Mesenteric fat pad (tissue), 1 donor: Measurements from ENCODE around the gene ASTN2. TPM values are rescaled to one million over a fixed set of nuclear protein-coding genes. Genes with fewer than 3 reads are reported as not detected.
"Not testable (repeated sequence)": the region's sequence is repeated elsewhere in the genome, so short reads cannot be mapped to it uniquely, and the experiment has no call there.

Experiments
- DNase-seq: peaks from one replicate; pipeline ENCODE4 v3.0.0-alpha.2; 2020; ENCODE audit warnings: low spot score
- total RNA-seq: library from RNA; stranded (reverse); fragmentation: NEBNext Ultra II Directional; extraction: Animal tissue kit (Norgen Biotek cat#: 25700); gene quantifications from one replicate; pipeline ENCODE4 v1.2.1, GENCODE V29; 2021
- donor health status: DM: yes; HTN: yes; CAD: no.

ASTN2 gene
- total RNA-seq, 1 donor from 2014 or later = 3.1 TPM

- no peak for DNase-seq
These were observed 479.5 kb downstream of the ASTN2 start for GRCh38 chr9:116935149-116935897.

- DNase-seq = no peak
These were observed 480.7 kb downstream of the ASTN2 start for GRCh38 chr9:116934131-116934530.

DNA sequence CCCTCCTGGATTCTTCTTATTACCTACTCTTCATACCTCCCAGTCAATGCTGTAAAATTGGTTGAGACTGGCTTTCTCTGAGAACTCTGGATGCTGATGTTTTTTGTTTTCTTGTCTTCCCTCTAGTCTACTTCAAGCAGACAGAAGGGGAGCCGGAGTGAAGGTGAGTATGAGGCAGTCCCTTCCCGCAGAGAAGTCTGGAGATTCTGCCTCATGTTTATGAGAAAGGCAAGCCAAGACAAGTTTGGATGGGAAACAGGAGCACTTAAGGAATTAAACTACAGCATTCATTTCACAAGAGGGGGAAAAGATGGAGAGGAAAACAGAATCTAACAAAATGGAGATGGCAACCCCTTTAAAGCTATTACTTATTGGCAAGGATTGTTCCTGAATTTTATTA is 481.6 kb downstream of the ASTN2 start:
- DNase-seq = no peak

DNA sequence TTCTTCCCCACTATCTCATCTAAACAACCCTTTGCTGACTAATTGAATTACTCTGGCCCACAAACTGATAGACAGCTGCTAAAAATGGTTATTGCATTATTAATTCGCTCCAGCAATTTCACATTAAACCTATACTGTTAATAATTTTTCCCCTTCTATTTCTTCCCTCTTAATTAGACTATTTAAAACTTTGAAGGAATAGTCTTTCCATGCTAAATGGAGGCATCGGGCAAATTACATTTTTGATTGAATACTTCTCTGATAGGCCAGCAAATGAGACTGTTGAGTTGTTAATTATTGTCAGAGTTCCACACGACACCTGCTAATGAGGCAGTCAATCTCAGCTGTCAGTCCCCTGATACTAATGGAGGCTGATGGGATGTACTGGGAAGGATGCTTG is 485.2 kb downstream of the ASTN2 start:
- no peak for DNase-seq

GRCh38 chr9:116928884-116929283 is 486.0 kb downstream of the ASTN2 start:
- no peak for DNase-seq

DNA sequence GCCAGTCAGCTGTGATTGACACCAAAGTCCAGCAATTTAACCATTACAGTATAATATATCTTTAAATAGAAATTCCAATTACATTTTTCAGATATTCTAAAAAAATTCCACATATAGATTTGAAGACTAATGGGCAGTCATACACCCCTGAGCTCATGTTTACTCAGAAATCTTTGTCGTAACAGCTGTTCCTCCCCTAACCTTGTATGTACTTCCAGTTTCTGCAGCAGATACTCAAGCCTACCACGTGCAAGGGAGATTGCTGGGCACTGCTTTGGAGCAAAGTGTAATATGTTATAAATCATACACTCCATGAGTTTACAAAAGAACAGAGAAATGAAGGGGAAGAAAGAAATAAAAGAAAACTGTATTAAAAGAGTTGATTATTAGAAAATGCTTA is 486.6 kb downstream of the ASTN2 start:
- no peak for DNase-seq

- DNase-seq = no peak
These were observed 487.1 kb downstream of the ASTN2 start for GRCh38 chr9:116927726-116928125.

DNA sequence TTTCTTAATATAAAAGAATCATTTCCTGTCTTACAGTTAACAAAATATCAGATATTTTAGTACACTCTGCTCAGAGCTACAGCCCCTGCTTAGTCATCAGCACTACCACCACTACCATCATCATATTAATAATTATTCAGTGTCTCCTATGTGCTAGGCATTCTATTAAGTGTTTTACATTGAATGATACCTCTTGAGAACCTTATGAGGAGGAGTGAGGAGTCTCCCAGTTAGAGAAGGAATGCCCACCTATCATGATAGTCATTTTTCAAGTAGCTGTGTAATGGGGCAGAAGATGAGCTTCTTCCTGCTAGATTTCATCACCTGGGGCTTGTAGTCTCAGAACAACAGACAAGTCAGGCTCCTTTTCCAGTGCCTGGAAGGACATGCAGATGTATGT is 489.7 kb downstream of the ASTN2 start:
- no peak for DNase-seq

- no peak for DNase-seq
These were observed 490.3 kb downstream of the ASTN2 start for GRCh38 chr9:116924462-116925110.

DNA sequence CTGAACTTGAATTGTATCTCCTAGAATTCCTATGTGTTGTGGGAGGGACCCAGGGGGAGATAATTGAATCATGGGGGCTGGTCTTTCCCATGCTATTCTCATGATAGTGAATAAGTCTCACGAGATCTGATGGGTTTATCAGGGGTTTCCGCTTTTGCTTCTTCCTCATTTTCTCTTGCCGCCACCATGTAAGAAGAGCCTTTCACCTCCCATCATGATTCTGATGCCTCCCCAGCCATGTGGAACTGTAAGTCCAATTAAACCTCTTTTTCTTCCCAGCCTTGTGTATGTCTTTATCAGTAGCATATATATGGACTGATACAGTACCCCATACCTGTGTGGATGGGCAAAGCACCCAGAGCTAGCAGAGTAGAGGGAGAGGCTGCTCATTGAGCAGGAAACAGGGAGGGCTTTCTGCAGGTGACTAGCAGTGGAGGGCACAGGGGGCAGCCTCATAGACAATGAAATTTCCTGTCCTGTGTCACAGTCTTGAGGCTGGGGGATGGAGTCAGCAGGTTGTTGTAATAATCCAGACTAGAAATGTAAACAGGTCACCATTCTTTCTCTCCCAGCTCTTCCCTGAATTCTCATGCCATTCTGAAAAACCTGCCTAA is 496.9 kb downstream of the ASTN2 start:
- not testable (repeated sequence) for DNase-seq

DNA sequence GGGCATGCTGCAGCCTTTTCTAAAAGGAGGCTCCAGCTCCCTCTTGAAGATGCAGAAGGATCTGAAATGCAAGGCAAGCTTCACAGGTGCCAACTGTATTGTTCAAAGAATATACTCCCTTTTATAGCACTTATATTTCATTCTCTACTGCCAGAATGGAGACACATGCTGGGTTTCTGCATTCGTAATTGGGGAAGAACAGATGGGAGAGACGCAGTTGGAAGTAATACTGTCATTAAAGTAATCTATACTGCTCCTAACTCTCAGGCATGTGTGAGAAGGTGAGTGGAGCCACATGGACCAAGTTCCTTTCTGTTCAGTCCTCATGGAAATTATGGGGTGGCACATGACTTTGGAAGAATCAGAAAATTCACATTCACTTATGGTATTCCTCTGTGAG is 501.3 kb downstream of the ASTN2 start:
- no peak for DNase-seq

- no peak for DNase-seq
These were observed 504.7 kb downstream of the ASTN2 start for GRCh38 chr9:116910201-116910600.

DNA sequence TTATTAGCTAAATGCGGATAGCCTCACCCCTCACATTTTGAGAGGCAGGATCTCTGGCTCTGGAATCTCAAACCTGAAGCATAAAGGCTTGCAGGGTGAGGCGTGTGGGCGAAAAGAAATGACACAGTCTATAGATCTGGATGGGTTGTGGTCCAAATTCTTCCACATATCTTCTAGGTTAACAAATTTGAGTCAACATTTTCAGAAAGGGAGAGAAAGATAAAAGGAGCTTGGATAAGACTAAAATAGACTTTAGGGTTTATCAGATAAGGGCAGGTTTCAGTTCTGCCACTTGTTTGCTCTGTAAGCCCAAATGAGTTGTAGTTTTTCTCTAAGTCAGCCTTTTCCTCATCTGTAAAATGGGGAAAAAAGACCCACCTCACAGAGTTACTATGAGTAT is 506.9 kb downstream of the ASTN2 start:
- no peak for DNase-seq

GRCh38 chr9:116905171-116905588 is 509.7 kb downstream of the ASTN2 start:
- no peak for DNase-seq

- DNase-seq = no peak
These were observed 510.7 kb downstream of the ASTN2 start for GRCh38 chr9:116904165-116904564.

DNA sequence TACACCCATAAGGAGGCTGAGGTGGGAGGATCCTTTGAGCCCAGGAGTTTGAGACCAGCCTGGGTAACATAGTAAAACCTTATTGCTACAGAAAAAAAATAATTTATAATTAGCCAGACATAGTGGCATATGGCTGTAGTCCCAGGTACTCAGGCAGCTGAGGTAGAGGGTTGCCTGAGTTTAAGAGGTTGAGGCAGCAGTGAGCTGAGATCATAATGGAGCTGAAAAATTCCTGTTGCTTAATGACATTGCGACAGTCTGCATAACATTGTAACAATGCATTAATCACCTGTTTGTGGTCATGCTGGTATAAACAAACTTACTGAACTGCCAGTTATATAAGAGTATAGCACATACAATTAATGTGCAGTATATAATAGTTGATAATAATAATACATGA is 513.6 kb downstream of the ASTN2 start:
- no peak for DNase-seq

DNA sequence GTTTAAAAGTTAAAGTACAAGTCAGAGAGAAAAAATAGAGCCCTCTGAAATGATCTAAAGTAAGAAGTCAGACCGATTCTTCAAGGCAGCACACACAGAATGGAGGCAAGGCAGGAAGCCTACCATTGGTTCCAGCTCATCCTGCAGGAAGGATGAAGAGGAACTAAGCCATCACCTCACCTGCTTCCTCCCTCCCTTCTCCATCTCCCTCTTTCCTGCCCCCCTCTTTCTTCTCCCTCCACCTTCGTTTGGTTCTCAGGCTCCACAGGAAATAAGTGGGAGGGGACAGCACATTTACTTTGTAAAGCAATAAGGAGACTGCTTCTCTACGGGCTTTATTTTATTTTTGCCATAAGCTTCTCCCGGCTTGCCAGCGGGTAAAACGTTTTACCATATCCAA is 514.3 kb downstream of the ASTN2 start:
- no peak for DNase-seq

DNA sequence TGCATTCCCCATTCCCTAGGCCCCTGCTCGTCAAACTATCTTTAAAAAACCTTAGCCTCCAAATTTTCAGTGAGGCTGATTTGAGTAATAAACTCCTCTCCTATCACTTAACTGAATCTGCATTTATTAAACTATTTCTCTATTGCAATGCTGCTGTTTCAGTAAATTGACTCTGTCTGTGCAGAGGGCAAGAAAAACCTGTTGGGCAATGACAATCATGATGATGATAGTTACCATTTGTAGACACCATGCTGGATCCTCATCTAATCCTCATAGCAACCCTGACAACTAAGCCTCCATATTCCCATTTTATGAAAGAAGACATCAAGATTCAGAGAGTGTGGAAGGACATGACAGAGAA is 514.9 kb downstream of the ASTN2 start:
- no peak for DNase-seq

DNA sequence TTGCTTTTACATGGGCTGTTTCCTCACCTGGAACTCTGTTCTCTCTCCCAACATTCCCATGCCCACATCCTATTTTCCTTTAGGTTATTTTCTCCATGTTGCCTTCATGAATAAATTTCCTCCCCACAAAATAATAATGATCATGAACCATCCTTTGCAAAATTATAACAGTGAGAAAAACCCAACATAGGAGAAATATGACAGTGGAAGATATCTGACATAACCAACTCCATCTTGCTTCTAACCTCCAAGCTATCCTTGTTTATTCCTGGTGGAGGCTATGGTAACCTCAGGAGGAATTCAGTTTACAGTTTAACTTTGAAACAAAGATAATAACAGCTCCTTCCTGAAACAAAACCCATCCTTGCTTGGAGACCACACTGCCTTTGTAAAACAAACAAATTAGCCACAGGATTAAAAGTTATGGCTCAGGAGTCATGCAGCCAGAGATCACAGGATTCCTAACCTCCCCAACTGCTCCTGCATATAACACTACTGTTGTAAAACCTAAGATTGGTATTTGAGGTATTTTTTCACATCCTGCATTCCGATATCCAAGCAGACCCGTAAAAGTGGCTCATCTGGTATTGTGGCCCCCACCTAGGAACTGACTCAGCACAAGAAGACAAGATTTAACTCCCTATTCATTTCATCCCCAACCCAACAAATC is 515.4 kb downstream of the ASTN2 start:
- DNase-seq = no peak

GRCh38 chr9:116898131-116898530 is 516.7 kb downstream of the ASTN2 start:
- DNase-seq = not testable (repeated sequence)

DNA sequence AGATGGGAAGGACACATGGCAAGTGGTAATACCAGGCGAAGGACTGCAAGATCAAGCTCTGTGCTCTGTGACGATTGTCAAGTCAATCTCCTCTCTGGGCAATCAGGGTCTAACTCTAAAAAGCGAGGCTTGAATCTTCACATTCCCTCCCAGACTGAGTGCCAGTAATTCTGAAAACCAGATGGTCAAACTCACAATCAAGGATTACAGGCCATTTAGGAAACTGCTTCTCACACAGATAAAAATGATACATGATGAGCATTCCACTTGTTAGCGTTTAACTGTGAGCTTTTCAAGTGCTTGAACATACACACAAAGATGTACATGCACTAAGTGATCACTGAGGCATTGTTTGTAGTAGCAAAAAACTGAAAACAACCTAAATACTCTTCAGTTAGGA is 517.7 kb downstream of the ASTN2 start:
- no peak for DNase-seq

DNA sequence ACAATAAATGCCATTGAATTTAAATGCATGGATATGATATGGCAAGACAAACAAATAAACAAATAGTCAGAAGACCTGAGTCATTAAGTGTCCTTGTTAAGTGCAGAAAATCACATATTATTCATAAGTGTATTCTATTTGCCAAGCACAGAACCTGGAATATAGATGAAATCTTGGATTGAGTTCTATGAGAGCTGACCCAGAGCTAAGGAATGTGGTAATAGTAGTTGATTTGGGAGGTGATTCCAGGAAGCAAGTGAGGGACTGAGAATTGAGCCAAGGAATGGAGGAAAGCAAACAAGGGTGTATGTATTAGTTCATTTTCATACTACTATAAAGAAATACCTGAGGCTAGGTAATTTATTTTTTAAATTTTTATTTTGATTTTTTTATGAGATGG is 518.9 kb downstream of the ASTN2 start:
- DNase-seq = no peak
